HUES6 (cell line): ENCODE measurements around the gene MTX2.
"Not testable (repeated sequence)": the region's sequence is repeated elsewhere in the genome, so short reads cannot be mapped to it uniquely, and the experiment has no call there.

Source experiments
- H3K27ac ChIP-seq: 2 replicates; pipeline ENCODE4 v1.7.0; 2013; ENCODE audit warnings: low read depth, mild to moderate bottlenecking, low read length, inconsistent platforms
- H3K27me3 ChIP-seq: 2 replicates; pipeline ENCODE4 v1.6.1; 2013; ENCODE audit warnings: low read length; ENCODE audit not compliant: control insufficient read depth, insufficient read depth
- H3K36me3 ChIP-seq: 2 replicates; pipeline ENCODE4 v1.6.1; 2013; ENCODE audit warnings: low read length; ENCODE audit not compliant: control insufficient read depth, insufficient read depth
- H3K4me1 ChIP-seq: 2 replicates; pipeline ENCODE4 v1.6.1; 2013; ENCODE audit warnings: low read length; ENCODE audit not compliant: control insufficient read depth, insufficient read depth
- H3K4me3 ChIP-seq: 2 replicates; pipeline ENCODE4 v1.5.1; 2013; ENCODE audit warnings: low read depth, low read length
- H3K9ac ChIP-seq: one replicate; pipeline ENCODE4 v1.6.1; 2013; ENCODE audit warnings: mild to moderate bottlenecking, low read length
- H3K9me3 ChIP-seq: 2 replicates; pipeline ENCODE4 v1.6.1; 2013; ENCODE audit warnings: low read depth, low read length; ENCODE audit not compliant: control insufficient read depth, insufficient read depth

Gene MTX2

GRCh38 chr2:176285321-176285720, 16.1 kb downstream of the MTX2 start:
- Histone ChIP-seq H3K9ac (no peak overlapping the region), H3K9me3 (no peaks in the 10 kb centered on the region), H3K27me3 (no peaks in the 10 kb centered on the region), H3K4me3 (no peak overlapping the region), H3K36me3 (no peaks in the 10 kb centered on the region), H3K4me1 (no peaks in the 10 kb centered on the region), H3K27ac (no peak overlapping the region)

GRCh38 chr2:176291335-176291734, 22.1 kb downstream of the MTX2 start:
- no peaks in the 10 kb centered on the region for H3K27me3 ChIP-seq
- no peaks in the 10 kb centered on the region for H3K9me3 ChIP-seq
- peaks cover 13% of the 10 kb centered on the region; the same call in 1 of the 2 replicates for H3K4me1 ChIP-seq
- no peak overlapping the region for H3K4me3 ChIP-seq
- no peak overlapping the region for H3K9ac ChIP-seq
- H3K27ac ChIP-seq = no peak overlapping the region
- no peaks in the 10 kb centered on the region for H3K36me3 ChIP-seq

- Histone ChIP-seq H3K4me1 (peaks cover 13% of the 10 kb centered on the region; the same call in 1 of the 2 replicates), H3K36me3 (no peaks in the 10 kb centered on the region), H3K9me3 (no peaks in the 10 kb centered on the region), H3K9ac (no peak overlapping the region), H3K4me3 (no peak overlapping the region), H3K27ac (no peak overlapping the region), H3K27me3 (no peaks in the 10 kb centered on the region)
Measured at GRCh38 chr2:176291809-176292283, 22.6 kb downstream of the MTX2 start.

GRCh38 chr2:176292608-176293007, 23.4 kb downstream of the MTX2 start:
- Histone ChIP-seq H3K9ac (no peak overlapping the region), H3K4me3 (no peak overlapping the region), H3K27ac (no peak overlapping the region), H3K4me1 (peaks cover 13% of the 10 kb centered on the region; the same call in 1 of the 2 replicates), H3K36me3 (no peaks in the 10 kb centered on the region), H3K9me3 (no peaks in the 10 kb centered on the region), H3K27me3 (no peaks in the 10 kb centered on the region)

GRCh38 chr2:176293334-176293733, 24.1 kb downstream of the MTX2 start:
- no peaks in the 10 kb centered on the region for H3K9me3 ChIP-seq
- H3K9ac ChIP-seq = no peak overlapping the region
- H3K4me3 ChIP-seq = no peak overlapping the region
- H3K4me1 ChIP-seq = peaks cover 13% of the 10 kb centered on the region; the same call in 1 of the 2 replicates
- H3K36me3 ChIP-seq = peaks cover under 1% of the 10 kb centered on the region; the same call in 1 of the 2 replicates
- no peaks in the 10 kb centered on the region for H3K27me3 ChIP-seq
- H3K27ac ChIP-seq = no peak overlapping the region

GRCh38 chr2:176297067-176297466, 27.8 kb downstream of the MTX2 start:
- no peak overlapping the region for H3K4me3 ChIP-seq
- no peaks in the 10 kb centered on the region for H3K9me3 ChIP-seq
- no peak overlapping the region for H3K27ac ChIP-seq
- H3K36me3 ChIP-seq = peaks cover 2% of the 10 kb centered on the region; the same call in 1 of the 2 replicates
- H3K27me3 ChIP-seq = no peaks in the 10 kb centered on the region
- no peak overlapping the region for H3K9ac ChIP-seq
- peaks cover 4% of the 10 kb centered on the region; the same call in 1 of the 2 replicates for H3K4me1 ChIP-seq

- Histone ChIP-seq H3K9me3 (no peaks in the 10 kb centered on the region), H3K36me3 (peaks cover 2% of the 10 kb centered on the region; the same call in 1 of the 2 replicates), H3K27ac (no peak overlapping the region), H3K27me3 (no peaks in the 10 kb centered on the region), H3K4me1 (no peaks in the 10 kb centered on the region; the same call in 1 of the 2 replicates), H3K9ac (no peak overlapping the region), H3K4me3 (no peak overlapping the region)
Measured at GRCh38 chr2:176297737-176298136, 28.5 kb downstream of the MTX2 start.

GRCh38 chr2:176306020-176306419, 36.8 kb downstream of the MTX2 start:
- not testable (repeated sequence) for H3K27me3 ChIP-seq, H3K4me3 ChIP-seq, H3K9me3 ChIP-seq, H3K27ac ChIP-seq, H3K36me3 ChIP-seq, H3K9ac ChIP-seq, H3K4me1 ChIP-seq

- Histone ChIP-seq H3K4me3 (no peak overlapping the region), H3K9ac (no peak overlapping the region), H3K27ac (no peak overlapping the region), H3K36me3 (peaks cover 8% of the 10 kb centered on the region), H3K4me1 (peaks cover 10% of the 10 kb centered on the region), H3K9me3 (no peaks in the 10 kb centered on the region), H3K27me3 (no peaks in the 10 kb centered on the region)
Measured at GRCh38 chr2:176317199-176317598, 48.0 kb downstream of the MTX2 start.

- H3K4me3 ChIP-seq = no peak overlapping the region
- no peaks in the 10 kb centered on the region for H3K9me3 ChIP-seq
- H3K36me3 ChIP-seq = peaks cover 8% of the 10 kb centered on the region
- H3K27me3 ChIP-seq = no peaks in the 10 kb centered on the region
- peaks cover 10% of the 10 kb centered on the region for H3K4me1 ChIP-seq
- H3K27ac ChIP-seq = no peak overlapping the region
- H3K9ac ChIP-seq = no peak overlapping the region
Measured at GRCh38 chr2:176317623-176318065, 48.4 kb downstream of the MTX2 start.

GRCh38 chr2:176321916-176322315, 52.7 kb downstream of the MTX2 start:
- Histone ChIP-seq H3K4me3 (no peak overlapping the region), H3K27ac (no peak overlapping the region), H3K4me1 (peaks cover 38% of the 10 kb centered on the region), H3K36me3 (peaks cover 4% of the 10 kb centered on the region; the same call in 1 of the 2 replicates), H3K9me3 (no peaks in the 10 kb centered on the region), H3K27me3 (no peaks in the 10 kb centered on the region), H3K9ac (no peak overlapping the region)
